GM19468 (cell line): ENCODE data around the gene ABHD12.

Source experiments
- ATAC-seq: cut with Tn5 transposase; IDR thresholded peaks from one replicate; pipeline ENCODE4 v1.9.1; 2021; ENCODE audit warnings: mild to moderate bottlenecking, moderate library complexity, moderate number of reproducible peaks; ENCODE audit not compliant: unreplicated experiment; ENCODE audit errors: extremely low read depth

ABHD12 gene

GRCh38 chr20:25389401-25389857 lies 1.2 kb downstream of the ABHD12 start:
- ATAC-seq, result no peak

- no peak for ATAC-seq
These were observed 7.8 kb downstream of the ABHD12 start for GRCh38 chr20:25382704-25383370.

- ATAC-seq, result no peak
These were observed 9.6 kb downstream of the ABHD12 start for GRCh38 chr20:25380945-25381614.

- no peak for ATAC-seq
These were observed 11.5 kb downstream of the ABHD12 start for GRCh38 chr20:25378884-25379733.

GRCh38 chr20:25378189-25378883 lies 12.3 kb downstream of the ABHD12 start:
- ATAC-seq, result no peak

- no peak for ATAC-seq
These were observed 13.7 kb downstream of the ABHD12 start for GRCh38 chr20:25376886-25377285.

- no peak for ATAC-seq
These were observed 14.4 kb downstream of the ABHD12 start for GRCh38 chr20:25376236-25376635.

- ATAC-seq, result no peak
These were observed 15.8 kb downstream of the ABHD12 start for GRCh38 chr20:25374842-25375241.

- ATAC-seq, result no peak
These were observed 17.9 kb downstream of the ABHD12 start for GRCh38 chr20:25372584-25373336.

GRCh38 chr20:25369971-25370370 lies 20.7 kb downstream of the ABHD12 start:
- no peak for ATAC-seq

GRCh38 chr20:25369529-25369928 lies 21.1 kb downstream of the ABHD12 start:
- no peak for ATAC-seq

- no peak for ATAC-seq
These were observed 21.7 kb downstream of the ABHD12 start for GRCh38 chr20:25368976-25369375.

- no peak for ATAC-seq
These were observed 22.1 kb downstream of the ABHD12 start for GRCh38 chr20:25368526-25368925.

- no peak for ATAC-seq
These were observed 25.5 kb downstream of the ABHD12 start for GRCh38 chr20:25364879-25365699.

GRCh38 chr20:25364180-25364788 lies 26.4 kb downstream of the ABHD12 start:
- ATAC-seq, result no peak

GRCh38 chr20:25361287-25361683 lies 29.4 kb downstream of the ABHD12 start:
- ATAC-seq, result no peak

GRCh38 chr20:25360631-25361286 lies 29.9 kb downstream of the ABHD12 start:
- no peak for ATAC-seq
